Measurements from ENCODE around the gene GPA33. TPM values are rescaled to one million over a fixed set of nuclear protein-coding genes. Genes with fewer than 3 reads are reported as not detected.
A peak's percentile ranks its signal among the peaks of the same experiment; 100 is the strongest.
"Not testable (repeated sequence)": the region's sequence is repeated elsewhere in the genome, so short reads cannot be mapped to it uniquely, and the experiment has no call there.

GPA33 gene
- total RNA-seq, 1 experiment from 2014 or later = not detected

DNA sequence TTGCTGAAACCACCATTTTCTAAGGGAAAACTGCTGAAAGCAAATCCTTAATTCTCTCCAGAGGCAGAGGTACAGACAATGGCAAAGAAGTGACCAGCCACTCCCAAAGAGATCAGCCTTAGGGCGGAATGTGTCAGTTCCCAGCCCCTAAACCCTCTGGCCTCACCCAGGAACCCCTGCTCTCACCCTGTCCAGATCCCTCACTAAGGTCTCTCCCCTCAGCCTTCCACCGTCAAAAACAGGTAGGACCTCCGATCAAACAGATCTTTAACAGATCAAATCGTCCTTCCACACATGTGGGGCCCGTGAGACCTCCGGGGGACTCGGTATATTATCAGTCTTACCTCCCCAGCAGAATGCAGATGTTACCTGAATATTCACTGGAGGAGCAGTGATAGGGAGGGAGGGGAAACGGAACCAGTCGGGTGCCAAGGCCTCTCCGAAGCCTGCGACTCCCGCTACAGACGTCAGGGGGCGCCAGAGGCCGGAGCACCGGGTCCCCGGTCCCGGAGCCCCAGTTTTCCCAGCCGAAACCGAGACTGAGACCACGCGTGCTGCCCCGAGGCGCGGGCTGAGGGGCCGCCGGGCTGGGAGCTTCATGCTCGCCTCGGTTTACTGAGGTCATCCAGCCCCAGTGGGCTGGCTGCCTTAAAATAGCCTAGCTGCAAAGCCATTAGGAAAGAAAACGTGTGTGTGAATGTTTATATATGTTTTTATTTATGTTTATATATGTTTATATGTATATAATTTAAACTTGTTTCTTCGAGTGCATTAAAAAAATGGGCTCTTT, 23.6 kb downstream of the GPA33 start:
- in situ Hi-C loops (cut with HindIII; ENCODE audit: low pct_unique_long_range_greater_than_20kb, low sequenced_read_pairs) = no loop called here

DNA sequence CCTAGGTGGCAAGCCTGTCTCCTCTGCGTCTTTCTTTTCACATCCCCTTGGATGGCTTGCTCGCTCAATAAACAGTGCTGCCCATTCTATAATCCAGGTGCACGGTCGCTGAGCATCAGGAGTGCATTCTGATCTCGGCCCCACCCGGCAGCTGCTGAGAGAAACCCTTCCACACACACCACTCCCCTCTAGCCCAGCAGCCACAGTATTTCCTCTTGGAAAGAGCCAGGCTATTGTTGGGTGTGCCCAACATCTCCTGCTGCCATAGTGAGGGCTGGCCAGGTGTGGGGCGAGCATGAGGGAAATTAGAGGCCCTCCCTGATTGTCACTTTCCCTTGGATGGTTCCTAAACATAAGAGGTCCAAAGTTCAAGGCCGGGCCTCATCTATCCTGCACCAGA, 24.7 kb downstream of the GPA33 start:
- DNase-seq (ENCODE audit: low read depth) = no peak
- in situ Hi-C loops (cut with HindIII; ENCODE audit: low pct_unique_long_range_greater_than_20kb, low sequenced_read_pairs) = no loop called here

More for the DNA sequence above, 23.6 kb downstream of the GPA33 start:
- peak; percentile 62 for DNase-seq (ENCODE audit: low read depth)

DNA sequence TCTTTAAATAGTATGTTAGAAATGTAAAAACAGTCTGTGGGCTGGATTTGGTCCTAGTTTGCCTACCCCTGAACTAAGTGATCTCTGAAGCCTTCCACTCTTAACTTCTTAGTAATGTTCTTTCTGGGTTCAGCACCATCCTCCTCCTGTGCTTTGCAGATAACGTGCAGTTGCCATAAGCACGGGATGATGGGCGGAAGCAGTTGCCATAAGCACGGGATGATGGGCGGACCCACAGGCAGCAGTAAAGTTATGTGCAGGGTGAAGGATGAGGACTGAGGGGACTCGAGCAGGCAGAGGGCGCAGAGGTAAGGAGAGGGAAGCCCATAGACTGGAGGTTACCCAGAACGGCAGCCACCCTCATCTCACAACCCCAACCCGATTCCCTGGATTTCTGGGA, 25.6 kb downstream of the GPA33 start:
- DNase-seq (ENCODE audit: low read depth) = no peak
- in situ Hi-C loops (cut with HindIII; ENCODE audit: low pct_unique_long_range_greater_than_20kb, low sequenced_read_pairs) = no loop called here

- DNase-seq (ENCODE audit: low read depth) = no peak
- in situ Hi-C loops (cut with HindIII; ENCODE audit: low pct_unique_long_range_greater_than_20kb, low sequenced_read_pairs) = no loop called here
Measured at GRCh38 chr1:167061073-167061464, 29.1 kb downstream of the GPA33 start.

DNA sequence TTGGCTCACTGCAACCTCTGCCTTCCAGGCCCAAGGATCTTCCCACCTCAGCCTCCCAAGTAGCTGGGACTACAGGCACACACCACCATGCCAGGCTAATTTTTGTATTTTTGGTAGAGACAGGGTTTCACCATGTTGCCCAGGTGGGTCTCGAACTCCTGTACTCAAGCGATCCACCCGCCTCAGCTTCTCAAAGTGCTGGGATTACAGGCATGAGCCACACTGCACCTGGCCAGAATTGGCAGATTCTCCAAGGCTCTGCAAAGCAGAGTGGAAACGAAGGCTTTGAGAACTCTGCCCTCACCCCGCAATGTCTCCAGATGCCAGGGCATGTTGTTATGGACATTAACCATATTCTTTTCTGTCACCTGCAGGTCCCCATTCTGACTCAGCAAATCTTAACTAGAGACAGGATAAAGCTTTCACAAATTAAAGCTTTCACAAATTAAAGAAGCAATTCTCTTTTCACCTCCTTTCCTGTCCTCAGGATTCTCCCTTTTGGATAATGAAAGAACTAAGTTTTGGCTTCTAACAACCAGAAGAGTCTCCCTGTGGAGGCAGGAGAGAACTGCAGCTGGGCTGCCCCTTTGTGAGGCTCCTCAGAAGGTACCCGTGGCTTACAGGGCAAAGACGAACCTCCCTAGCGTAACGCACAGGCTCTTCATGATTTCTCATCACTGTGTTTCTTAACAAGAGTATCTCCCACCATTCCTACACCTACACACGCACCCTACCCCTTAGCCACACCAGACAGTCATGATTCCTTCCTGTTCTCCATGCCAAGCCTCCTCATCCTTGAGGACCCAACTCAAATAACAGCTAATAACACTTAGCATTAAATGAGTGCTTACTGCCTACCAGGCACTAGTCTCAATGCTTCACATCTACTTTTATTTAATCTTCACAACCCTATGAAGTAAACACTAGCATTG, 29.8 kb downstream of the GPA33 start:
- in situ Hi-C loops (cut with HindIII; ENCODE audit: low pct_unique_long_range_greater_than_20kb, low sequenced_read_pairs) = no loop called here
- no peak for DNase-seq (ENCODE audit: low read depth)

- no peak for DNase-seq (ENCODE audit: low read depth)
- in situ Hi-C loops (cut with HindIII; ENCODE audit: low pct_unique_long_range_greater_than_20kb, low sequenced_read_pairs) = no loop called here
Measured at GRCh38 chr1:167059809-167060107, 30.4 kb downstream of the GPA33 start.

GRCh38 chr1:167059045-167059808, 30.9 kb downstream of the GPA33 start:
- peak; percentile 45 for DNase-seq (ENCODE audit: low read depth)
- in situ Hi-C loops (cut with HindIII; ENCODE audit: low pct_unique_long_range_greater_than_20kb, low sequenced_read_pairs) = no loop called here

GRCh38 chr1:167057241-167057688, 32.9 kb downstream of the GPA33 start:
- peak; percentile 55 for DNase-seq (ENCODE audit: low read depth)
- in situ Hi-C loops (cut with HindIII; ENCODE audit: low pct_unique_long_range_greater_than_20kb, low sequenced_read_pairs) = no loop called here

- in situ Hi-C loops (cut with HindIII; ENCODE audit: low pct_unique_long_range_greater_than_20kb, low sequenced_read_pairs) = no loop called here
- DNase-seq (ENCODE audit: low read depth) = no peak
Measured at GRCh38 chr1:167056529-167057231, 33.5 kb downstream of the GPA33 start.

DNA sequence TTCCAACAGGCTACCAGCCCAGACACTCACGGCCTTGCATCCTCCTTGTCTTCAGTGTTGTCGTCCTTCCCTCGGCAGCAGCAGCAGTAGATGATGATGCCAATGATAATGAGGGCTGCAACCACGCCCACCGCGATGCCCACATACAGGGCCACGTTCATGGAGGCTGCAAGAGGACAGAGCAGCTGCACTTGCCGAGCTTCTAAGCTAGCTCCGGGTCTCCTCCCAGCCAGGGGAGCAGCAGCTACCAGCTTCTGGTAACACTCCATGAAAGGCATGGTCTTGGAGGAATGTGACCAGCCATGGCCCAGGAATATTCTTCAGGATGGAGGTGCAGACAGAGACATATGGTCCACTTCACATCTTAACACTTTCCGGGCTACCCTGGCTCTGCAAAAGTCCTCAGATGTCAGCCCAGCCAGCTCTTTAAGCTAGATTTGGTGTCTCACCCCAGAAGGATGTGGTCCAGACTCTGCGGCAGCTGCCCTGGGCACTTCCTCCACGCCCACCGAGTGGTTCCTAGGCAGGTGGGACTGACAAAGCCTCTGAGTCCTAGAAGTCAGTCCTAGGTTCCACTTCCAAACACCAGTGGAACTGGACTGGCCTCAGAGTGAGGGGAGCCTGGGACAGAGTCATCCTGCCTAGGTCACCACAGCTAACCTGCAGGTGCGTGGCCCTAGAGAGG, 35.1 kb downstream of the GPA33 start:
- no peak for DNase-seq (ENCODE audit: low read depth)
- in situ Hi-C loops (cut with HindIII; ENCODE audit: low pct_unique_long_range_greater_than_20kb, low sequenced_read_pairs) = no loop called here

DNA sequence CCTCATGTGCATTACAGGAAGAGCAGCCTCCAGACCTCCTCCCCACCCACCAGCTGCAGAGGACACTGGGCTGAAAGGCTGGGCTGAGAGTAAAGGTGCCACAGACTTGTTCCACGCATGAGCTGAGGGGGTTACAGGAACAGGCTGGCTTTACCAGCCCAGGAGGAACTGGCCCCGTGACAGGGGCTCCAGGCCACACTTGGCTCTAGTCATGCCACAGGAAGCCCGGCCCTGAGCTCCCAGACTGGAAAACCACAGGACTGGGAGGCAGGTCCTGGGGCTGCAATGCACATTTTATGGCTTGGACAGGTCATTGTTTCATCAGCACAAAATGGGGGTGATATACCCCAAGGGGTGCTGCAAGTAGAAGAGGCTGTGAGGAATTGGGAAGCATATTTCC, 35.6 kb downstream of the GPA33 start:
- DNase-seq (ENCODE audit: low read depth) = no peak
- in situ Hi-C loops (cut with HindIII; ENCODE audit: low pct_unique_long_range_greater_than_20kb, low sequenced_read_pairs) = no loop called here

GRCh38 chr1:167052389-167052788, 37.8 kb downstream of the GPA33 start:
- DNase-seq (ENCODE audit: low read depth) = no peak
- in situ Hi-C loops (cut with HindIII; ENCODE audit: low pct_unique_long_range_greater_than_20kb, low sequenced_read_pairs) = no loop called here

DNA sequence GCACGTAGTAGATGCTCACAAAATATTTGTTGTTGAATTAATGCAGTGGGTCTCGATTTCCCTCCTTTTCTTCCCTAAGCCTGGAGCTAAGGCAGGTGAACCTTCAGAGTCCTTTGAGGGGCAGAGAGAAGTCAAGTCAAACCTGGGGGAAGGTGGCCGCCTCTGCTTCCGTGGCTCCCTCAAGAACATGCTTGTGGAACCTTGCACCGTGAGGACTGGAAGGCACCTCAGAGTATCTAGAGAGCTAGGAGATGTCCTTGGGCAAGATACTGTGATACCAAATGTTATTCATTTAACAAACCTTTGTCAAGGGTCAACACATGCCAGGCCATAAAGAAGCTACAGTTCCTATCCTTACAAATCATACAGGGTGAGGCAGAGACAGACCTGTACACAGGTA, 38.3 kb downstream of the GPA33 start:
- in situ Hi-C loops (cut with HindIII; ENCODE audit: low pct_unique_long_range_greater_than_20kb, low sequenced_read_pairs) = no loop called here
- DNase-seq (ENCODE audit: low read depth) = no peak

GRCh38 chr1:167043752-167044488, 46.3 kb downstream of the GPA33 start:
- DNase-seq (ENCODE audit: low read depth) = peak; percentile 48
- in situ Hi-C loops (cut with HindIII; ENCODE audit: low pct_unique_long_range_greater_than_20kb, low sequenced_read_pairs) = no loop called here

GRCh38 chr1:167033646-167034045, 56.5 kb downstream of the GPA33 start:
- in situ Hi-C loops (cut with HindIII; ENCODE audit: low pct_unique_long_range_greater_than_20kb, low sequenced_read_pairs) = no loop called here
- no peak for DNase-seq (ENCODE audit: low read depth)

GRCh38 chr1:167029553-167029952, 60.6 kb downstream of the GPA33 start:
- in situ Hi-C loops (cut with HindIII; ENCODE audit: low pct_unique_long_range_greater_than_20kb, low sequenced_read_pairs); DNase-seq (ENCODE audit: low read depth): not testable (repeated sequence)

GRCh38 chr1:167022384-167022783, 67.8 kb downstream of the GPA33 start:
- in situ Hi-C loops (cut with HindIII; ENCODE audit: low pct_unique_long_range_greater_than_20kb, low sequenced_read_pairs) = no loop called here
- DNase-seq (ENCODE audit: low read depth) = no peak
